Aorta (tissue), 5 donors: Measurements from ENCODE around the gene CACNB4. TPM values are rescaled to one million over a fixed set of nuclear protein-coding genes. Genes with fewer than 3 reads are reported as not detected.

Experiments
- ATAC-seq: fragments of 200-7000 bp; cut with Tn5 transposase; one replicate; pipeline ENCODE4 v1.9.1; 2022; ENCODE audit warnings: moderate library complexity; ENCODE audit not compliant: low FRiP score
- DNase-seq, 2 donors: peaks; one replicate each; pipeline ENCODE4 v3.0.0-alpha.2; 2020
- H3K27ac ChIP-seq, 2 donors: one replicate each; pipeline ENCODE4 v1.5.1; 2013; ENCODE audit warnings: low read length in 2 of 2, mild to moderate bottlenecking in 2 of 2, moderate library complexity in 2 of 2, control low read depth in 1 of 2, inconsistent platforms in 1 of 2, low read depth in 1 of 2
- H3K27me3 ChIP-seq, 2 donors: one replicate each; pipeline ENCODE4 v1.6.1; 2013; ENCODE audit warnings: control low read depth in 1 of 2, low read length in 1 of 2, mild to moderate bottlenecking in 1 of 2, moderate library complexity in 1 of 2; ENCODE audit not compliant: insufficient read depth in 2 of 2, control insufficient read depth in 1 of 2
- H3K36me3 ChIP-seq, 2 donors: one replicate each; pipeline ENCODE4 v1.6.1; 2013; ENCODE audit warnings: control low read depth in 1 of 2, low read length in 1 of 2, mild to moderate bottlenecking in 1 of 2; ENCODE audit not compliant: insufficient read depth in 2 of 2, control insufficient read depth in 1 of 2
- H3K4me1 ChIP-seq, 2 donors: one replicate each; pipeline ENCODE4 v1.6.1; 2013; ENCODE audit warnings: low read length in 2 of 2, control low read depth in 1 of 2, mild to moderate bottlenecking in 1 of 2, moderate library complexity in 1 of 2; ENCODE audit not compliant: insufficient read depth in 2 of 2, control insufficient read depth in 1 of 2
- H3K4me3 ChIP-seq, 2 donors: one replicate each; pipeline ENCODE4 v1.5.1; 2013; ENCODE audit warnings: low read length in 2 of 2, control low read depth in 1 of 2, mild to moderate bottlenecking in 1 of 2
- H3K9me3 ChIP-seq: one replicate; pipeline ENCODE4 v1.6.1; 2013; ENCODE audit warnings: mild to moderate bottlenecking, low read length; ENCODE audit not compliant: control insufficient read depth
- WGBS, 2 donors: extraction: QIAGEN DNeasy Blood & Tissue Kit; methylation state at CpG; one replicate each; pipeline ENCODE4 v1.1.7; 2013; 5-methylcytosine and 5-hydroxymethylcytosine counted together
- intact Hi-C, 2 donors: fragments of 100-400 bp; cut with DNase I; formaldehyde crosslinking; loops; one replicate each; pipeline versions ENCODE4 v1.14.2 to v1.15.0; 2022
- polyA plus RNA-seq, 2 donors: library from polyadenylated mRNA; stranded (reverse); fragments of 200-250 nt; gene quantifications; one replicate each; pipeline ENCODE4 v1.2.3, GENCODE V29; 2013
- total RNA-seq, 2 donors: library from RNA; stranded (reverse); fragmentation: NEBNext Ultra II Directional; extraction: Animal tissue kit (Norgen Biotek cat#: 25700); gene quantifications; one replicate each; pipeline ENCODE4 v1.2.1, GENCODE V29; 2021
- donor health status: healthy with polysubstance abuse.
- donor health status: Bipolar disorder and iron deficiency.
- donor health status: DM: no; HTN: no; CAD: no.
- donor health status: DM: no; HTN: no; CAD: no.
- donor health status: DM: yes; HTN: yes; CAD: no.

CACNB4 gene
- total and polyA plus RNA-seq, 4 donors = 1.2 to 14.3 (median 3.2) TPM

GRCh38 chr2:151844211-151844896, 254.5 kb downstream of the CACNB4 start:
- Histone ChIP-seq H3K36me3 (no peaks in the 10 kb centered on the region), H3K27ac (peak overlapping the region; percentile 20 to 87), H3K9me3 (no peaks in the 10 kb centered on the region), H3K27me3 (no peaks in the 10 kb centered on the region), H3K4me1 (peaks cover 2 to 3% of the 10 kb centered on the region in 2 donors), H3K4me3 (no peak overlapping the region)
- ATAC-seq (peak; percentile 49), DNase-seq (no peak)
- WGBS, 2 donors = 28 to 33% methylated on average over 6 of the region's 6 CpGs
- intact Hi-C loops = no loop called here

GRCh38 chr2:151843691-151844061, 255.2 kb downstream of the CACNB4 start:
- ATAC-seq (peak; percentile 62), DNase-seq (no peak)
- Histone ChIP-seq H3K4me1 (peaks cover 2 to 3% of the 10 kb centered on the region in 2 donors), H3K4me3 (no peak overlapping the region), H3K27me3 (no peaks in the 10 kb centered on the region), H3K27ac (peak overlapping the region; percentile 13 to 87), H3K36me3 (no peaks in the 10 kb centered on the region), H3K9me3 (no peaks in the 10 kb centered on the region)
- 0 to 6% methylated on average over 1 of the region's 1 CpG for WGBS, 2 donors
- intact Hi-C loops = no loop called here

GRCh38 chr2:151842830-151843690, 255.8 kb downstream of the CACNB4 start:
- ATAC-seq = no peak
- H3K9me3 ChIP-seq = no peaks in the 10 kb centered on the region
- H3K27ac ChIP-seq = peak overlapping the region; percentile 13 to 82
- H3K36me3 ChIP-seq = no peaks in the 10 kb centered on the region
- intact Hi-C loops = no loop called here
- no peak for DNase-seq
- WGBS, 2 donors = 66 to 69% methylated on average over 8 of the region's 8 CpGs
- no peaks in the 10 kb centered on the region for H3K27me3 ChIP-seq
- H3K4me1 ChIP-seq = peaks cover 2 to 3% of the 10 kb centered on the region in 2 donors
- no peak overlapping the region for H3K4me3 ChIP-seq

- Histone ChIP-seq H3K27me3 (no peaks in the 10 kb centered on the region), H3K4me1 (peaks cover 2 to 3% of the 10 kb centered on the region in 2 donors), H3K36me3 (no peaks in the 10 kb centered on the region), H3K4me3 (no peak overlapping the region), H3K27ac (no peak overlapping the region), H3K9me3 (no peaks in the 10 kb centered on the region)
- DNase-seq = no peak
- intact Hi-C loops = no loop called here
- 95 to 100% methylated on average over 2 of the region's 2 CpGs for WGBS, 2 donors
- no peak for ATAC-seq
These were observed 257.8 kb downstream of the CACNB4 start for GRCh38 chr2:151841047-151841424.

GRCh38 chr2:151840216-151841046, 258.4 kb downstream of the CACNB4 start:
- Histone ChIP-seq H3K27me3 (no peaks in the 10 kb centered on the region), H3K9me3 (no peaks in the 10 kb centered on the region), H3K4me1 (peaks cover 2 to 3% of the 10 kb centered on the region in 2 donors), H3K4me3 (no peak overlapping the region), H3K36me3 (no peaks in the 10 kb centered on the region), H3K27ac (no peak overlapping the region)
- 86 to 93% methylated on average over 5 of the region's 5 CpGs for WGBS, 2 donors
- DNase-seq (no peak), ATAC-seq (no peak)
- intact Hi-C loops = no loop called here

GRCh38 chr2:151837926-151838325, 260.9 kb downstream of the CACNB4 start:
- Histone ChIP-seq H3K9me3 (no peaks in the 10 kb centered on the region), H3K4me1 (no peaks in the 10 kb centered on the region), H3K36me3 (no peaks in the 10 kb centered on the region), H3K27me3 (no peaks in the 10 kb centered on the region), H3K4me3 (no peak overlapping the region), H3K27ac (no peak overlapping the region)
- no peak for ATAC-seq
- intact Hi-C loops = no loop called here
- WGBS, 2 donors = 92 to 97% methylated on average over 3 of the region's 3 CpGs
- DNase-seq = no peak

GRCh38 chr2:151833984-151834383, 264.9 kb downstream of the CACNB4 start:
- ATAC-seq (no peak), DNase-seq (no peak)
- Histone ChIP-seq H3K27me3 (no peaks in the 10 kb centered on the region), H3K27ac (no peak overlapping the region), H3K4me3 (no peak overlapping the region), H3K36me3 (no peaks in the 10 kb centered on the region), H3K9me3 (no peaks in the 10 kb centered on the region), H3K4me1 (no peaks in the 10 kb centered on the region)
- intact Hi-C loops = loop anchor here in 1 of 2 donors (5.0 kb wide), 1 partner anchor 38 kb away; no protein-coding TSS in a partner anchor
- 95 to 96% methylated on average over 3 of the region's 3 CpGs for WGBS, 2 donors

DNA sequence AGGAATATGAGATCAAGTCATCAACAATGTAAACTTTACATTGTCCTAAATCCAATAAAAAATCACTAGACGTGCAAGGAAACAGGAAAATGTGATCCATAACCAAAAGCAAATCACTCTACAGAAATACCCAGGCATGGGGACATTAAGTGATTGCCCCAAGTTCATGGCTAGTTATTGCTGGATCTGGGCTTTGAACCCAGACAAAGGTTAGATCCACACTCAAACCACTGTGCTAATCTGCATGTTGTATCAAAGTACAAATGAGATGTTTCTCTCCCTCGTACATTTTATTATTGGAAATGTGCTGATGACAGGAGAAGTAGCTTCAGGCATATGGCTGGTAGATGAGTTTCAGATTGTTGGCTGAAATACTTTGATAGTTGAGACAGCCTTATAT, 267.9 kb downstream of the CACNB4 start:
- 57 to 63% methylated on average over 2 of the region's 2 CpGs for WGBS, 2 donors
- no peaks in the 10 kb centered on the region for H3K9me3 ChIP-seq
- ATAC-seq = no peak

More for the DNA sequence above, 267.9 kb downstream of the CACNB4 start:
- no peak for DNase-seq
- Histone ChIP-seq H3K27me3 (no peaks in the 10 kb centered on the region), H3K4me3 (no peak overlapping the region), H3K4me1 (no peaks in the 10 kb centered on the region), H3K36me3 (no peaks in the 10 kb centered on the region), H3K27ac (no peak overlapping the region)
- intact Hi-C loops = loop anchor here in 1 of 2 donors (5.0 kb wide), 1 partner anchor 41 kb away; no protein-coding TSS in a partner anchor
